NB4 (cell line): Measurements from ENCODE around the gene OR6B2.

Experiments
- POLR2A ChIP-seq: IDR thresholded peaks from 2 replicates; pipeline ENCODE4 v1.6.1; 2011; ENCODE audit warnings: mild to moderate bottlenecking; ENCODE audit not compliant: insufficient read length; ENCODE audit errors: extremely low read depth
- TF ChIP-seq, protein P1 (sequence below): IDR thresholded peaks from 2 replicates; pipeline ENCODE4 v1.6.1; 2011; ENCODE audit warnings: low read depth, low read length
- TF ChIP-seq, protein P2 (sequence below): IDR thresholded peaks from one replicate; pipeline ENCODE4 v1.5.1; 2012; ENCODE audit warnings: low read depth, low read length

DNA sequence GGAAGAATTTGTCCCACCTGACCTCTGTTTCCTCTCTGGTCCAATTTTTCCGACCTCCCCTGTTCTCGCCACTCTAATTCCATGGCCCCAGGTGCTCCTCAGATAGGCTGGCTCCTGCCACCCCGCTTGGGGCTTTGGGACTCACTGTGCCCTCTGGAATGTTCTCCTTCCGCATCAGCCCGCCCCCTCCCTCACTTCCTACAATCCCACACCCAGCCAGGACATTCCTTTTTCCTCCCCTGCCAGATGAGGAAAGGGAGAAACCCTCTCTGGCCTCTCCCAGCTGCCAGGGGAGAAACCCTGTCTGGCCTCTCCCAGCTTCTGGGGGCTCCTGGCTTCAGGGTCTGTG lies 3.1 kb upstream of the OR6B2 start:
- TF ChIP-seq, protein P1, sequence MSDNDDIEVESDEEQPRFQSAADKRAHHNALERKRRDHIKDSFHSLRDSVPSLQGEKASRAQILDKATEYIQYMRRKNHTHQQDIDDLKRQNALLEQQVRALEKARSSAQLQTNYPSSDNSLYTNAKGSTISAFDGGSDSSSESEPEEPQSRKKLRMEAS: no peak
- TF ChIP-seq, protein P2, sequence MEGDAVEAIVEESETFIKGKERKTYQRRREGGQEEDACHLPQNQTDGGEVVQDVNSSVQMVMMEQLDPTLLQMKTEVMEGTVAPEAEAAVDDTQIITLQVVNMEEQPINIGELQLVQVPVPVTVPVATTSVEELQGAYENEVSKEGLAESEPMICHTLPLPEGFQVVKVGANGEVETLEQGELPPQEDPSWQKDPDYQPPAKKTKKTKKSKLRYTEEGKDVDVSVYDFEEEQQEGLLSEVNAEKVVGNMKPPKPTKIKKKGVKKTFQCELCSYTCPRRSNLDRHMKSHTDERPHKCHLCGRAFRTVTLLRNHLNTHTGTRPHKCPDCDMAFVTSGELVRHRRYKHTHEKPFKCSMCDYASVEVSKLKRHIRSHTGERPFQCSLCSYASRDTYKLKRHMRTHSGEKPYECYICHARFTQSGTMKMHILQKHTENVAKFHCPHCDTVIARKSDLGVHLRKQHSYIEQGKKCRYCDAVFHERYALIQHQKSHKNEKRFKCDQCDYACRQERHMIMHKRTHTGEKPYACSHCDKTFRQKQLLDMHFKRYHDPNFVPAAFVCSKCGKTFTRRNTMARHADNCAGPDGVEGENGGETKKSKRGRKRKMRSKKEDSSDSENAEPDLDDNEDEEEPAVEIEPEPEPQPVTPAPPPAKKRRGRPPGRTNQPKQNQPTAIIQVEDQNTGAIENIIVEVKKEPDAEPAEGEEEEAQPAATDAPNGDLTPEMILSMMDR: no peak
- TF ChIP-seq POLR2A: no peak
